Breast epithelium (tissue), 3 donors: Measurements from ENCODE around the gene CLMP.

ENCODE experiments used
- CTCF ChIP-seq, 3 donors: fragments of 450-650 bp; IDR thresholded peaks; one replicate each; pipeline ENCODE4 v1.5.1; 2016 to 2017; ENCODE audit warnings: antibody characterized with exemption in 3 of 3, mild to moderate bottlenecking in 3 of 3, moderate library complexity in 3 of 3
- POLR2A ChIP-seq: fragments of 450-650 bp; IDR thresholded peaks from one replicate; pipeline ENCODE4 v1.6.1; 2016; ENCODE audit warnings: antibody characterized with exemption, mild to moderate bottlenecking, moderate library complexity
- POLR2AphosphoS5 ChIP-seq, 3 donors: sonication (generic); formaldehyde crosslinking; IDR thresholded peaks; one replicate each; pipeline ENCODE4 v1.6.1; 2017; ENCODE audit warnings: antibody characterized with exemption in 3 of 3

DNA sequence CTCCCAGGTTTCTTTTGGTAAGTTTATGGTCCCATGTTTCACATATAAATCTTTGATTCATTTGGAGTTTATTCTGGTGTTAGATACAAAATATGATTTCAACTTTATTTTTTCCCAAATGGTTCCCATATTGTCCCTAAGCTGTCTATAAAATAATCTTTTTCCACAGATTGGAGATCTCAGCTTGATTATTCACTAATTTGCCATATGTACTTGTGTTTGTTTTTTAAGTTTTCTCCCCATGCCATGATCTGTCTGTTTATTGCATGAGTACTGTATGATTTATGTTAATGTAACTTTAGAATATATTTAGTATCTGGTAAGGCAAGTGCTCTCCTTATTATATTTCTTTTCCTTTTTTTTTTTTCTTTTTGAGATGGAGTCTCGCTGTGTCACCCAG, 19.9 kb upstream of the CLMP start:
- TF ChIP-seq POLR2A, result no peak
- no peak for TF ChIP-seq POLR2AphosphoS5 (IDR thresholded peaks at IDR 0.05)
- no peak for TF ChIP-seq CTCF (IDR thresholded peaks at IDR 0.05)
